SKM-1 treated with dmso at 0.1 percent for 144 hours (cell line): ENCODE results near the gene FGGY.

Experiments
- DNase-seq: peaks from one replicate; lab custom pipeline; 2025; ENCODE audit not compliant: unreplicated experiment; lab: John Stamatoyannopoulos, UW

FGGY gene

GRCh38 chr1:59314776-59315528 is 18.1 kb downstream of the FGGY start:
- no peak for DNase-seq

GRCh38 chr1:59315529-59316463 is 18.9 kb downstream of the FGGY start:
- no peak for DNase-seq

DNA sequence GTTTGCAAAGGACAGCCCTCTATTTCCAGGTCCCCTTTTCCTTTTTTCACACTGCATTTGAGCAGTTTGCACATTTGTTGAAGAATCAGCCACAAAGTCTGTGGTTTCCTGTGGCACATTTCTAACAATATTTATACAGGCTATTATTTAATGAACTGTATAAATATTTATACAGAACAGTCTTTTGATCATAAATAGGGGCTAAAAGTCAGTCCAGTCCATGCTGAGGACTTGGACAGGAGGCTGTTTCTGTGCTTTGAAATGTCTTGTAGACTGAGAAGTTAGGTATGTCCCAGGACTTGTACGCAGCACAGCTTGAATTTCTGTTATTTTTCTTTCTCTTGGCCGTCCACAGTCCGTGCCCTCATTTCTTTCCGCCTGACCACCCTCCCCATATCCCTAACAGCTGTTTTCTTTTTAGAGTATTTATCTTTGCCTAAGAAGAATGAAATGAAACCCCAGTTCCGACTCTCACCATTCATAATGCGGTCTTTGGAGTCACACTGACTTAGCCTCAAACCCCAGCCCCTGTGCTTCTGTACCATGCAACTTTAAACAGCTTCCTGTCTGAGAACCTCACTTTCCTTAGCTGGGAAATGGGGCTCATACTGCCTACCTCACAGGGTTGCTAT is 19.7 kb downstream of the FGGY start:
- DNase-seq, result no peak

DNA sequence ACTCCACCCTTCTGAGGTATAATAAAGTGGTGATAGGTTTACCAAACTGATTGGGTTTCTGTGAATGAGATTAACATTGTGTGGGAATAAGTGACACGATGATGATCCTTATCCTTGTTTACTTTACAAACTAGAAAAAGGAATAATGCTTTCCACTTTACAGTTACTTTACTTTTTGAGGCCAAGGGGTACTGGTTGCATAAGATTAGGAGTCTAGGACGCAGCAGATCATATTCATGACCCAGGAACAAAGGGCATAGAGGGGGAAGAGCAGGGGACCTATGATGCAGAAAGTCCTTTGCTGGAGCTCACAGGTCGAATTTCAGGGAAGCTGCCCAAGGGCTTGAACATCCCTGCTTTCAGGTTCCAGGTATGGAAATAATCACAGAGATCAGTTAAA is 20.4 kb downstream of the FGGY start:
- DNase-seq, result no peak

- DNase-seq, result no peak
Observed at GRCh38 chr1:59317780-59318179, 20.9 kb downstream of the FGGY start.

GRCh38 chr1:59318271-59318860 is 21.5 kb downstream of the FGGY start:
- DNase-seq, result no peak

DNA sequence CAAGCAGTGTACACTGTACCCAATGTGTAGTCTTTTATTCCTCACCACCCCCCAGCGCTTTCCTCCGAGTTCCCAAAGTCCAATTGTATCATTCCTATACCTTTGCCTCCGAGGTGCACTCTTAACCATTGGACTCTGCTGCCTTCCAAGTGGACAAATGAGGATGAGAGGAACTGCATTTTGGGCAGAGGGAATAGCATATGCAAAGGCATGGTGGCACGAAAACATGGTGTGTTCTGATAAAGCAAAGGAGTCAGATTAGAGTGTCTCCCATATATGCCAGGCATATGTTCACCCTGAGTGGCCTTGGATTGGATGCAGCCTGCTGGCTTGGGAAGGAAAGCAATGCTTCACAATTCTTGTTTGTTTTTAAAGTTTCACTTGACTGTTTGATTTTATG is 25.5 kb downstream of the FGGY start:
- DNase-seq, result no peak

DNA sequence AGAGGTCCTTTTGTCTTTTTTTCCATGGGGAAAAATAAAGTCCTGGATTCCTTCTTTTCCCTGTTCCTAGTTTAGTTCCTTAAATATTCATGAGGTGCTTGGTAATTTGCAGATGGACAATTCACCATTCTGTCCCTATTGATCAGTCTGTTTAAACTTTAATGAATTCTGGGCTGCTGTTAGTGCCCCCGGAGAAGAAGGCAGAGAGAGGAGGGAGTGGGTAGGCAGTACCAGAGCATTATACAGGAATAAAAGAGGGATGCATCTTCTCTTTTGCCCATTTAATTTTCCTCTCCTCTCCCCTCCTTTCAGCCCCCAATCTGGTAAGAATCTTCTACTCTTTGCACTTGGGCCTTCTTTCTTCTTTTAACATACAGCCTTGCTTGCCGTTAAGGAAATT is 25.9 kb downstream of the FGGY start:
- DNase-seq, result no peak

- DNase-seq, result no peak
Observed at GRCh38 chr1:59323879-59324278, 27.0 kb downstream of the FGGY start.

GRCh38 chr1:59328353-59328752 is 31.5 kb downstream of the FGGY start:
- DNase-seq, result no peak

DNA sequence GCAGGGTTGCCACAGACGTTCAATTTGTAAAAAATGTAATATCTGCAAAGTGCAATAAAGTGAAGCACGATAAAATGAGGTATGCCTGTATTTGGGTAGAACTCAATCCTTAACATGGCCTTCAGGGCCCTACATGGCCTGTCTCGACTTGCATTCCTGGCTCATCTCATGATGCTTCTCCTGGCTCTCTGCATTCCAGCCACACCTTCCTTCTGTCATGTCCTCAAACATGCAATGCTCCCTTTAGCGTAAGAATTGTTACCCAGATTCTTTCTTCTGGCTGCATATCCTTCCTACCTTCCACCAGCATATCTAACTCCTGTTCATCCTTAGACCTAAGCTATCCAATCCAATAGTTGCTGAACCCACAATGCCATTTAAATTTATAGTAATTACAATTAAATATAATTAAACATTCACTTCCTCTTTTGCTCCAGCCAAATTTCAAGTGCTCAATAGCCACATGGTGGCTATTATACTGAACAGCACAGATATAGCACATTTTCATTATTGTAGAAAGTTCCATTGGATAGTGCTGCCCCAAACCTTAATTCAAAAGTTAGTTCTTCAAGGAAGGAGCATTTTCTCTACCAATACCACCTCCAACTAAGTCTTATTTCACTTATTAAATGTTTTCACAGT is 32.6 kb downstream of the FGGY start:
- DNase-seq, result no peak

DNA sequence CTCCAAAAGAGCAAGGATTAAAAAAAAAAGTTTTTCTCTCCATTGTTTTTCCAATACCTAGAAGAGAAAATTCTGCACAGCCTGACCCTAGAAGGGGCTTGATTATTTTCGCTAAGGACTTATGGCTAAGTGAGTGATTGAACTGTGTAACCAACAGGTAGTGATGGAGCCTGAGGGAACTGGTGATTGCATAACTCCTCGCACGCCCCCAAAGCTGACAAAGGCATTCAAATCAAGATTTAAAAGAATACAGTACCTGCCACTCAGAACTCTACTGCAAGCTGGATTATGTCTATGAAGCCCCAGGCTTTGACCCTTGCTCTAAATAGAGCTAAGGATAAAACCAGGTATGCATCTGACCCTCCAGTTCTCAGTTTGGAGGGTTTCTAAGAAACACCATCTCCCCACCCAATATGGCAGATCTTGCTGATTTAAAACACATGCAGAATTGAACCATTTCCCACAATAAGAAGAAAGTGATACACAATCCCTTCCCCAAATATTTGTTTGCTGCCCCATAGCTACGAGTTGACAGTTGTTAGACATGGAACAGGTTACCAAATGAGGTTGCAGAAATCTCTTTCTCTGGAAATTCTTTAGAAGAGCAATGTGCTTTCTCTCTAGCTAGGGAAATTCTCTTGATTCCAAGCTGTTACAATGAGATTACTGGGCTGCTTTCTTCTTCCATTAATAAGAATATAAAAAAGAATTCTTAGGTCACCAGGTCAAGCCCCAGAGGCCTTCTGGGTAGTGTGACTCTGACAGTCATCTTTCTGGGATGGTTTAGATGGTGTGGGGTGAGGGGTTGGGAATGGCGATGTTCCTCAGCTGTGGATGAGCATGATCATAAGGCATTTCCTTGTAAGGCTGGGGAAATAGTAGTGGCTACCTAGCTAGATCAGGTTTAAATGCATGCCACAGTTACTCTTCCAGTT is 35.1 kb downstream of the FGGY start:
- DNase-seq, result no peak

- no peak for DNase-seq
Observed at GRCh38 chr1:59332983-59333382, 36.1 kb downstream of the FGGY start.

GRCh38 chr1:59333626-59334277 is 36.9 kb downstream of the FGGY start:
- DNase-seq, result peak; percentile 42

DNA sequence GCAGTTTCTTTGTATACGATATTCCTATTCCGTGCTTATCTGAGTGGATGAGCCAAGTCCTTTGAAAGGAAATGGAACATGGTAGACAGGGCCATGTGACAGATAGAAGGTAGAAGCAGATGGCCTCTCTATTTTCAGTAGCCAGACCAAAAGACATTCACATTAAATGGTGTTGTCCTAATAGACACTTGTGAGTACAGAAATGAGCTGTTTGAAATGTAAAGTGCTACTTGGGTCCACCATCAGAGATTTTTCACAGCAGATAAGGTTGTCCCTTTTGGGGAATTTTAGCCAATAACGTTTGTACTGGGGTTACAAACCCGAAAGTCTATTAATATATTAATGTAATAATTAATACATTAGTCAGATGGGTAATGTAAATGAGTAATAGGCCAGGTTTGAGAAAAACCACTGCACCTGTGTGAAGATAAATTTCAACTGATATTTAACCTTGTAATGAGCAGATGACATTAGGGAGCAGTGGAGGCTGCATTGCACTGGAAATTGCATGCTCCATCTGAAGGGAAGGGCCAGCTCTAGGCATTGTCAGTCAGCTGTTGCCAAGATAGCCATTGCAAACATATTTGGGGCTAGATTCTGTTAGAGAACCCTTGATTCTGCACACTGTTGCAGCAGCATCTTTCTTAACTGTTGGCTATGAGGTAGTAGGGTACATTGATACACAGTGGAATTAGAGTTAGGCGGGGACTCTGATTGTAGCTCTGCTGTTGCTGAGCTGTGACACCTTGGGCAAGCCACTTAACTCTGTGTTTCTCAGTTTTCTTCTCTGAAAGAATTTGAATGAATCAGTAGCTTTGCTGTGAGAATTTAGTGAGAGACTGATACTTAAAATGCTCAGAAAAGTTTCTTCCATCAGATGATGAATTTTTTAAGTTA is 43.8 kb downstream of the FGGY start:
- no peak for DNase-seq

- DNase-seq, result no peak
Observed at GRCh38 chr1:59342801-59343575, 46.1 kb downstream of the FGGY start.

- no peak for DNase-seq
Observed at GRCh38 chr1:59343576-59343840, 46.6 kb downstream of the FGGY start.

DNA sequence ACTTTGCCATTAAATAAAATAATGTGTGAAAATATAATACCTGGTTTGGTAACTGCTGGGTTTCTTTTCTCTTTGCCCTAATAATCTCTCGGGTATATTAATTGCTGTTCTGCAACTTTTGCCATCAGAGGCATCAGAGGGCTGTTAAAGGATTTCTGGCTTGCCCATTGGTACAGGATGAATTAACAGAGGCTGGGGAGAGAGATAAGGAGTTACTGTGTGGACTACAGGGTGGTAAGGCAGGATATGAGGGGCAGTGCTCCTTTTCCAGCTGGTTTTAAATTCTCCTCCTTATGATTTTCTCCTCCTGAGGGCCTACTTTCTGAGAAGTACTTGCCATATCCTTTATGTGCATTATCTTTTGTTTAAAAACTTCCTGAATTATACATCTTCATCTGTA is 48.3 kb downstream of the FGGY start:
- DNase-seq, result no peak
